Fibroblast of the aortic adventitia (primary cell): ENCODE data around the gene ACD. TPM values are rescaled to one million over a fixed set of nuclear protein-coding genes. Genes with fewer than 3 reads are reported as not detected.

Experiments
- DNase-seq: peaks from one replicate; pipeline ENCODE4 v3.0.0-alpha.2; 2010; ENCODE audit warnings: low read depth
- H3K4me3 ChIP-seq: 2 replicates; pipeline ENCODE4 v1.5.1; 2011; ENCODE audit warnings: low read depth, mild to moderate bottlenecking, control low read depth, low read length, moderate library complexity
- CTCF ChIP-seq: IDR thresholded peaks from 2 replicates; pipeline ENCODE4 v1.5.1; 2011; ENCODE audit warnings: mild to moderate bottlenecking, low read length, control low read depth, inconsistent platforms; ENCODE audit not compliant: insufficient read depth
- total RNA-seq: library from RNA; depleted of rRNA; stranded (reverse); fragments of >200 nt; gene quantifications from 2 replicates; pipeline ENCODE4 v1.2.3, GENCODE V29; 2012; ENCODE audit warnings: low replicate concordance

The ACD gene
- total RNA-seq, 1 donor: 23.1 TPM

DNA sequence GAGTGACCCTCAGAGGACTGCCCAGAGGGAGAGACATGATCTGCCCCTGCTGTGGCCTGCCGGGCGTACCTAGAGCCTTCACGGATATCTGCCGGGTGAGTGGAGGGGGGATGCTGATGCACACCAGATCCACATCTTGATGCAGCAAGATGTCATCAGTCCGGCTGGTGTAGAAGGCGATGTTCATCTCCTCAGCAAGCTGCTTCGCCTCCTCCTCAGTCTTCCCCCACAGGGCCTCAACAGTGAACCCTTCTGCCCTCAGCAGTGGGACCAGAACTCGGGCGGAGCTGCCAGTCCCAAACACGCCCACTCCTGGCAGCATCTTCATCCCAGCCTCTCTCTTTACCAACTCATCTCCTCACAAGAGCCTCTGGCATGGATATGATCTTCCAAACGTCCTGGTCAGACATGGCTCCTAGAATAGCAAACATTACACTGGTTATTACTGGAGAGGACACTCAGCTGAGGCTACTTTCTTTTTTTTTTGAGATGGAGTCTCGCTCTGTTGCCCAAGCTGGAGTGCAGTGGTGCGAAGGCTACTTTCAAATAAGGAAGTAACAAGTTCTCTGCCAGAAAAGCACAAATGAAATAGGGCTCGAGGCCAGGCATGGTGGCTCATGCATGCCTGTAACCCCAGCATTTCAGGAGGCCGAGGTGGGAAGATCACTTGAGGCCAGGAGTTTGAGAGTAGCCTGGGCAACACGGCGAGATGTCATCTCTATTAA, 25.5 kb upstream of the ACD start:
- no peak for TF ChIP-seq CTCF
- H3K4me3 ChIP-seq: no peak overlapping the region
- DNase-seq: no peak

- no peak for TF ChIP-seq CTCF
- no peak for DNase-seq
- no peak overlapping the region for H3K4me3 ChIP-seq
Measured at GRCh38 chr16:67683767-67684166, 23.7 kb upstream of the ACD start.

- no peak for TF ChIP-seq CTCF
- no peak for DNase-seq
- no peak overlapping the region for H3K4me3 ChIP-seq
Measured at GRCh38 chr16:67679935-67680897, 20.2 kb upstream of the ACD start.

- no peak overlapping the region for H3K4me3 ChIP-seq
- no peak for TF ChIP-seq CTCF
- no peak for DNase-seq
Measured at GRCh38 chr16:67678354-67679023, 18.4 kb upstream of the ACD start.

- DNase-seq: no peak
- no peak for TF ChIP-seq CTCF
- H3K4me3 ChIP-seq: no peak overlapping the region
Measured at GRCh38 chr16:67677712-67678111, 17.7 kb upstream of the ACD start.

- no peak overlapping the region for H3K4me3 ChIP-seq
- no peak for TF ChIP-seq CTCF
- no peak for DNase-seq
Measured at GRCh38 chr16:67676939-67677338, 16.9 kb upstream of the ACD start.
